GM06990 (cell line): ENCODE data around the gene INSC.
A peak's percentile ranks its signal among the peaks of the same experiment; 100 is the strongest.

Experiments used
- DNase-seq: peaks from one replicate; pipeline ENCODE4 v3.0.0-alpha.2; 2011; ENCODE audit not compliant: insufficient read length; ENCODE audit errors: extremely low read depth
- H3K27me3 ChIP-seq: replicated peaks from 2 replicates; pipeline ENCODE4 v1.6.0; 2011; ENCODE audit warnings: low read length; ENCODE audit not compliant: control insufficient read depth, insufficient read depth
- H3K36me3 ChIP-seq: 2 replicates; pipeline ENCODE4 v1.5.1; 2011; ENCODE audit warnings: low read length; ENCODE audit not compliant: control insufficient read depth, insufficient read depth
- H3K4me3 ChIP-seq: replicated peaks from 2 replicates; pipeline ENCODE4 v1.5.1; 2011; ENCODE audit warnings: low read depth, mild to moderate bottlenecking, control low read depth, low read length
- CTCF ChIP-seq: IDR thresholded peaks from 2 replicates; pipeline ENCODE4 v1.5.1; 2011; ENCODE audit warnings: low read length, control low read depth, mild to moderate bottlenecking, inconsistent platforms; ENCODE audit not compliant: insufficient read depth, poor library complexity, severe bottlenecking

The INSC gene

DNA sequence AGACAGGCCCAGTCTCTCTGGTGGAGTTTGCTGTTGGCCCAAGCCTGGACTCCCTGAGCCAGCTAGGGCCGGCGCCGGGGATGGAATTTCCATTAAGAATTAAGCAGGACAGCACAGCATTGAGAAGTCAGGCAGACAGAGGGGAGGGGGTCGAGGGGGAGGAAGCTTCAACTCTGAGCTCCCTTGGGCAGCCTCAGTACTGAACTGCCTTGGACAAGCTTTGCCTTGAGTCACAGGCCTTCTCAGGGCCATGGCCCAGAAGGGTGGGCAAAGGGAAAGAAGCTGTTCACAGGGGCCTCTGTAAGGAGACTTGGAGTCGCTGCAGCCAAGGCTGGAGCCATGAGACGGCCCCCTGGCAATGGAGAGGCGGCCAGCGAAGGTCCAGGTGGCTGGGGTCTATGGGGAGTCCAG is 2.6 kb upstream of the INSC start:
- TF ChIP-seq CTCF, result no peak
- DNase-seq, result no peak
- H3K36me3 ChIP-seq, result no peaks in the 10 kb centered on the region

DNA sequence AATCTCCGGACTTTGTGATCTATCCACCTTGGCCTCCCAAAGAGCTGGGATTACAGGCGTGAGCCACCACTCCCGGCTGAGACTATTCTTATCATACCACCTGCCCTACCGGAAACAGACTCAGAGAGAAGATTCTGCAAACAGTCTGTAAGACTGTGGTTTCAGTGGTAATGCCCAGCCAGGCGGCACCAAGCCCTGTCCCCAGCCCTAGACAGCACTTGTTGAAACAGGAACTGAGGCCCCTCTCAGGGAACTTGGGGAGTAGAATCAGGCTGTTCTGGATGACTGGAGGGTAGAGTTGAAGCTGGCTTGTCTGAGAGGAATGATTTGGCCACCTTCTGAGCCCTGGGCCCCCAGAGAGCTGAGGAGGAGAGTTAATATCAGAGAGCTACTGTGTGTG is 1.3 kb upstream of the INSC start:
- Histone ChIP-seq H3K27me3 (no peaks in the 10 kb centered on the region; the same call in none of the 2 replicates), H3K36me3 (no peaks in the 10 kb centered on the region), H3K4me3 (no peak overlapping the region)
- peak; percentile 69 for DNase-seq
- no peak for TF ChIP-seq CTCF

More for the DNA sequence above, 2.6 kb upstream of the INSC start:
- Histone ChIP-seq H3K4me3 (no peak overlapping the region), H3K27me3 (no peaks in the 10 kb centered on the region; the same call in none of the 2 replicates)

DNA sequence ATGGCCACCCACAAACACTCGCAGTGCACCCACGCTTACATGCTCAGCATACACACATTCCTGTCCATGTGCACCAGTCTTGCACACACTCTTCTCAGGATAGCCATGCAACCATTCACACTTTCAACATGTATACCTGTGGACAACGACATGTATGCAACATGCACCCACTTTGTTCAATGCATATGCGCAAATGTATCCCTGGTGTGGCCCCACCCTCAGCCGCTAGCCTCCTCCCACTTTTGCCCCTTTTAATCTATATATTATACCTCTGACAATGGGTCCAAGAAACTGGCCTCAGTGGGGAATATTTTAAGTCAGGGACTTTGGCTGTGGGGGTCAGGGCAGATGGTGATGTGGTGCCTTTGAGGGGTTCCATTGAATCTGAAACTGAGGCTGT is 963 bp downstream of the INSC start:
- no peak for DNase-seq
- no peak for TF ChIP-seq CTCF
- no peaks in the 10 kb centered on the region; the same call in none of the 2 replicates for H3K27me3 ChIP-seq
- no peak overlapping the region for H3K4me3 ChIP-seq
- no peaks in the 10 kb centered on the region for H3K36me3 ChIP-seq

- no peak for DNase-seq
- TF ChIP-seq CTCF, result no peak
- Histone ChIP-seq H3K27me3 (no peaks in the 10 kb centered on the region; the same call in none of the 2 replicates), H3K36me3 (no peaks in the 10 kb centered on the region), H3K4me3 (no peak overlapping the region)
Observed at GRCh38 chr11:15117751-15118150, 3.0 kb downstream of the INSC start.

DNA sequence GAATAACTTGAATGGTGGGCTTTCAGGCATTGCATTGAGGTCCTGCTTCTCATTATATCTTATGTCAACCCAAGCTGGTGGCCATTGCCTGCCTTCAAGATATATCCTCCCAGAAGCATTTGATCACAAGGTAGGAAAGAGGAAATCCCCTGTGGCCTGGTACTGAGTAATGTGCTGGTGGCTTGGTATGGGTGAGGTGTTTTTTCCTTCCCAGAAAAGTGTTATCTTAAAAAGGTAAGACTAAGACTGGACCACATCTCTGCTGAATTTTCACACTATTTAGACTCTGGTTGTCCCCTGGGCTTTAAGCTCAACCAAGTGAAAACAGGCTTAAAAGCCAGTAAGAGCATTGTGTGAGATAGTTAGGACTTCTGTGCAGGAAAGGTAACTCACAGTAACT is 3.7 kb downstream of the INSC start:
- Histone ChIP-seq H3K36me3 (no peaks in the 10 kb centered on the region), H3K4me3 (no peak overlapping the region), H3K27me3 (no peaks in the 10 kb centered on the region; the same call in none of the 2 replicates)
- TF ChIP-seq CTCF, result no peak
- no peak for DNase-seq

GRCh38 chr11:15119352-15119751 is 4.6 kb downstream of the INSC start:
- no peak overlapping the region for H3K4me3 ChIP-seq
- H3K36me3 ChIP-seq, result no peaks in the 10 kb centered on the region
- no peak for DNase-seq
- TF ChIP-seq CTCF, result no peak
- no peaks in the 10 kb centered on the region; the same call in none of the 2 replicates for H3K27me3 ChIP-seq
